Panc1 (cell line): ENCODE data around the gene TP73. TPM values are rescaled to one million over a fixed set of nuclear protein-coding genes. Genes with fewer than 3 reads are reported as not detected.

Source experiments
- ATAC-seq: fragments of 200-7000 bp; cut with Tn5 transposase; 2 replicates; pipeline ENCODE4 v1.9.1; 2020; ENCODE audit warnings: mild to moderate bottlenecking, moderate library complexity
- BruUV-seq: library from RNA; stranded (reverse); fragments of 400-500 nt; replicated peaks from 2 replicates; lab custom pipeline; 2021; lab: Mats Ljungman, UMichigan
- CTCF ChIA-PET: fragments of 300-600 bp; sonication (Branson Sonifier 250); formaldehyde crosslinking; loops from one replicate; lab custom pipeline; 2022; ENCODE audit warnings: antibody characterized with exemption; lab: Charles Lee
- POLR2A ChIA-PET: fragments of 300-600 bp; sonication (Branson Sonifier 250); formaldehyde crosslinking; loops from one replicate; lab custom pipeline; 2022; ENCODE audit warnings: antibody characterized with exemption; lab: Charles Lee
- DNase-seq: peaks from one replicate; pipeline ENCODE4 v3.0.0-alpha.2; 2010; ENCODE audit warnings: low read depth, low spot score
- H3K27ac ChIP-seq: 2 replicates; pipeline ENCODE4 v1.5.1; 2011; ENCODE audit warnings: mild to moderate bottlenecking, low read length, inconsistent platforms
- H3K27me3 ChIP-seq: fragments of 200-500 bp; sonication (Bioruptor generic); 2 replicates; pipeline ENCODE4 v1.6.0; 2014; ENCODE audit warnings: low read length, inconsistent platforms; ENCODE audit not compliant: control insufficient read depth, insufficient read depth
- H3K36me3 ChIP-seq: fragments of 200-500 bp; sonication (Bioruptor generic); 2 replicates; pipeline ENCODE4 v1.5.1; 2014; ENCODE audit warnings: inconsistent platforms, mild to moderate bottlenecking, low read length, moderate library complexity; ENCODE audit not compliant: control insufficient read depth, insufficient read depth
- H3K4me1 ChIP-seq: 2 replicates; pipeline ENCODE4 v1.5.1; 2011; ENCODE audit warnings: inconsistent platforms, mild to moderate bottlenecking, low read length, moderate library complexity; ENCODE audit not compliant: control insufficient read depth, insufficient read depth
- H3K4me3 ChIP-seq, 2 experiments: 2 replicates each; pipeline ENCODE4 v1.5.1; 2011 to 2012; ENCODE audit warnings: low read depth in 2 of 2, low read length in 2 of 2, mild to moderate bottlenecking in 2 of 2, inconsistent platforms in 1 of 2, moderate library complexity in 1 of 2
- H3K9me3 ChIP-seq: fragments of 200-500 bp; sonication (Bioruptor generic); 2 replicates; pipeline ENCODE4 v1.5.1; 2014; ENCODE audit warnings: low read depth, mild to moderate bottlenecking, inconsistent platforms, low read length, moderate library complexity; ENCODE audit not compliant: control insufficient read depth, insufficient read depth
- CTCF ChIP-seq: fragments of 450-650 bp; IDR thresholded peaks from 2 replicates; pipeline ENCODE4 v1.5.1; 2017; ENCODE audit warnings: mild to moderate bottlenecking
- POLR2AphosphoS5 ChIP-seq: IDR thresholded peaks from 2 replicates; pipeline ENCODE4 v1.6.1; 2012; ENCODE audit warnings: mild to moderate bottlenecking, low read depth, low read length, moderate library complexity
- SIN3A ChIP-seq: IDR thresholded peaks from 2 replicates; pipeline ENCODE4 v1.6.1; 2012; ENCODE audit warnings: low read depth, mild to moderate bottlenecking, low read length, moderate library complexity, borderline replicate concordance; ENCODE audit not compliant: insufficient read depth
- TCF7L2 ChIP-seq: IDR thresholded peaks from 2 replicates; pipeline ENCODE4 v1.6.1; 2011; ENCODE audit warnings: mild to moderate bottlenecking, low read depth, low read length, inconsistent platforms
- in situ Hi-C: cut with HindIII; loops from 2 replicates; pipeline ENCODE4 v1.10.0; 2016; ENCODE audit warnings: low sequenced_read_pairs, low pct_unique_long_range_greater_than_20kb
- intact Hi-C: fragments of 100-400 bp; cut with micrococcal nuclease; formaldehyde crosslinking; loops from one replicate; pipeline ENCODE4 v1.10.0; 2022; ENCODE audit not compliant: unreplicated experiment
- total RNA-seq: library from RNA; stranded (reverse); gene quantifications from one replicate; pipeline ENCODE4 v1.2.1, GENCODE V29; 2021; ENCODE audit not compliant: unreplicated experiment
- TF ChIP-seq, protein P1 (sequence below), 2 experiments: IDR thresholded peaks; 2 replicates each; pipeline ENCODE4 v1.6.1; 2011 to 2012; ENCODE audit warnings: low read depth in 2 of 2, control low read depth in 1 of 2, low read length in 1 of 2, mild to moderate bottlenecking in 1 of 2, moderate library complexity in 1 of 2; ENCODE audit not compliant: insufficient read depth in 1 of 2

Gene TP73
- total RNA-seq, 1 experiment from 2014 or later, result 4.7 TPM

GRCh38 chr1:3679799-3680453, 27.6 kb downstream of the TP73 start:
- no peak for ATAC-seq
- no TSS peak for BruUV-seq
- in situ Hi-C loops (no loop called here), intact Hi-C loops (no loop called here)
- no peak overlapping the region for H3K27ac ChIP-seq
- no peaks in the 10 kb centered on the region for H3K36me3 ChIP-seq
- no peaks in the 10 kb centered on the region for H3K9me3 ChIP-seq
- ChIA-PET CTCF (no interaction called here), POLR2A (no interaction called here)
- no peak overlapping the region for H3K4me3 ChIP-seq
- no peaks in the 10 kb centered on the region for H3K27me3 ChIP-seq
- DNase-seq, result no peak
- TF ChIP-seq CTCF (no peak), SIN3A (no peak), TCF7L2 (no peak), POLR2AphosphoS5 (no peak)
- TF ChIP-seq, protein P1, sequence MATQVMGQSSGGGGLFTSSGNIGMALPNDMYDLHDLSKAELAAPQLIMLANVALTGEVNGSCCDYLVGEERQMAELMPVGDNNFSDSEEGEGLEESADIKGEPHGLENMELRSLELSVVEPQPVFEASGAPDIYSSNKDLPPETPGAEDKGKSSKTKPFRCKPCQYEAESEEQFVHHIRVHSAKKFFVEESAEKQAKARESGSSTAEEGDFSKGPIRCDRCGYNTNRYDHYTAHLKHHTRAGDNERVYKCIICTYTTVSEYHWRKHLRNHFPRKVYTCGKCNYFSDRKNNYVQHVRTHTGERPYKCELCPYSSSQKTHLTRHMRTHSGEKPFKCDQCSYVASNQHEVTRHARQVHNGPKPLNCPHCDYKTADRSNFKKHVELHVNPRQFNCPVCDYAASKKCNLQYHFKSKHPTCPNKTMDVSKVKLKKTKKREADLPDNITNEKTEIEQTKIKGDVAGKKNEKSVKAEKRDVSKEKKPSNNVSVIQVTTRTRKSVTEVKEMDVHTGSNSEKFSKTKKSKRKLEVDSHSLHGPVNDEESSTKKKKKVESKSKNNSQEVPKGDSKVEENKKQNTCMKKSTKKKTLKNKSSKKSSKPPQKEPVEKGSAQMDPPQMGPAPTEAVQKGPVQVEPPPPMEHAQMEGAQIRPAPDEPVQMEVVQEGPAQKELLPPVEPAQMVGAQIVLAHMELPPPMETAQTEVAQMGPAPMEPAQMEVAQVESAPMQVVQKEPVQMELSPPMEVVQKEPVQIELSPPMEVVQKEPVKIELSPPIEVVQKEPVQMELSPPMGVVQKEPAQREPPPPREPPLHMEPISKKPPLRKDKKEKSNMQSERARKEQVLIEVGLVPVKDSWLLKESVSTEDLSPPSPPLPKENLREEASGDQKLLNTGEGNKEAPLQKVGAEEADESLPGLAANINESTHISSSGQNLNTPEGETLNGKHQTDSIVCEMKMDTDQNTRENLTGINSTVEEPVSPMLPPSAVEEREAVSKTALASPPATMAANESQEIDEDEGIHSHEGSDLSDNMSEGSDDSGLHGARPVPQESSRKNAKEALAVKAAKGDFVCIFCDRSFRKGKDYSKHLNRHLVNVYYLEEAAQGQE (IDR thresholded peaks at IDR 0.05; ENCODE audit: insufficient read depth in 1 of 2, low read depth in 2 of 2, low read length in 1 of 2), result no peak
- peaks cover 2% of the 10 kb centered on the region; the same call in 1 of the 2 replicates for H3K4me1 ChIP-seq

DNA sequence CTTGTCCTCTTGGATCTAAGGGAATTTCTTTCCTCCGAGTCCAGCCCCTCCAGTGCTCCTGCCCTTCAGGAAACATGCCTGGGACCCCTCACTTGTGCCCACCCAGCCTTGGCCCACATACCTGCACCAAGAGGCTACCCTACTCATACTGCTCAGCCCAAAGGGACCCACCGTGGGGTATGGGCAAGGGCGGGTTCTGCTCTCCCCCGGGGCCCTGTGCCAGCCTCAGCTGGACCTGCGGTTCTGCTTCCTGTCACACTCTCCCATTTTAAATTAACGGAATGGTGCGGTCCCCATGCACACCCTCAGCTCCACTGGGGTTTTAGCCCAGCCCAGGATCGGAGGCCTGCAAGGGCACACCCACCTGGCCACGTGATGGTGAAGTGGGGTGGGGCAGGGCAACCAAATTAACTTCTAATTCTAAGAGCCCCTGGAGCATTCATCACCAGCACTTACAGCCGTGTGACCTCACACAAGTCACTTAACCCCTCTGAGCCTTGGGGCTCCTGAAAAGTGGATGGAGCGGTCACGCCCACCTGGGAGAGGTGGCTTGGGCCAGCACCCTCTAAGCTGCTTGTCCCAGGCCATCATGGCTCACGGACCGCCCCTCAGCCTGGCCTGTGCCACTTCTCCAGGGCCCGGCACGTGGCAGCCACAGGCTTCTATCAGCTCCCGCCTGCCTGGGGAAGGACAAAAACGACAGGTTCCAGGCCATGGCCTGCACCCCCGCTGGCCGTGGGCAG, 28.3 kb downstream of the TP73 start:
- no peak overlapping the region for H3K4me3 ChIP-seq
- ChIA-PET POLR2A (no interaction called here), CTCF (no interaction called here)
- BruUV-seq, result no TSS peak
- H3K36me3 ChIP-seq, result no peaks in the 10 kb centered on the region
- DNase-seq (no peak), ATAC-seq (no peak)
- no peaks in the 10 kb centered on the region for H3K27me3 ChIP-seq
- H3K27ac ChIP-seq, result no peak overlapping the region
- H3K4me1 ChIP-seq, result peaks cover 2% of the 10 kb centered on the region; the same call in 1 of the 2 replicates
- in situ Hi-C loops, result no loop called here
- intact Hi-C loops, result no loop called here
- H3K9me3 ChIP-seq, result no peaks in the 10 kb centered on the region
- TF ChIP-seq POLR2AphosphoS5 (no peak), SIN3A (no peak), TCF7L2 (no peak), CTCF (no peak)
- TF ChIP-seq, protein P1 (IDR thresholded peaks at IDR 0.05; ENCODE audit: insufficient read depth in 1 of 2, low read depth in 2 of 2, low read length in 1 of 2), result no peak
